Measurements from ENCODE around the gene PRDM12.
"Not testable (repeated sequence)": the region's sequence is repeated elsewhere in the genome, so short reads cannot be mapped to it uniquely, and the experiment has no call there.

Gene PRDM12

DNA sequence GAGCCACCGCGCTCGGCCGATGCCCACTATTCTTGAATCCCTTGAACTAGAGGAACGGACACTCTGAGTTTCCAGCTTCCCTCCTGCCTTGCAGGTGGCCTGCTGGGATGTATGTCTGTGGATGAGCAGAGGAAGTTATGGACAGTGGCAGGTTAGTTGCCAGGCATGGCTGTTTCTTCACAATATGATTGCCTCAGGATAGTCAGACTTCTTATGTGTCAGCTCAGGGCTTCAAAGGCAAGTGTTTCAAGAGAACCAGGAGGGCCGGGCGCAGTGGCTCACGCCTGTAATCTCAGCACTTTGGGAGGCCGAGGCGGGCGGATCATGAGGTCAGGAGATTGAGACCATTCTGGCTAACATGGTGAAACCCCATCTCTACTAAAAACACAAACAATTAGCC lies 21.6 kb downstream of the PRDM12 start:
- no CpG with 5 or more reads among the region's 11 CpGs for WGBS (ENCODE audit: extremely low coverage, insufficient coverage, insufficient read length)

DNA sequence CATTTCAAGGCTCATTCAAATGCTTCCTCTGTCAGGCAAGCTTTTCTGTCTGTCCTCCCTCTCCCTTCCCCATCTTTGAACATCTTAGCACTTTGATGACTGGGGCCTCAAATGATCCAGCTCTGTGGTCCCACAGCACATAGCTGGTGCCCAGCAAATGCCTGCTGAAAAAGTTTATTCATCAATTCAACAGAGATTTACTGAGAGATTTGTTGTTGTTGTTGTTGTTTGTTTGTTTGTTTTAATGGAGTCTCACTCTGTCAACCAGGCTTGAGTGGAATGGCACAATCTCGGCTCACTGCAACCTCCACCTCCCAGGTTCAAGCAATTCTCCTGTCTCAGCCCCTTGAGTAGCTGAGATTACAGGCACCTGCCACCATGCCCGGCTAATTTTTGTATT lies 23.2 kb downstream of the PRDM12 start:
- Histone ChIP-seq H2AFZ (ENCODE audit: insufficient read depth, low read length, poor library complexity) (no peak overlapping the region), H3K27me3 (ENCODE audit: insufficient read depth, low read length) (no peaks in the 10 kb centered on the region), H3K9me3 (ENCODE audit: insufficient read depth, low read depth, low read length) (peaks cover 3% of the 10 kb centered on the region)

More for the DNA sequence above, 21.6 kb downstream of the PRDM12 start:
- not testable (repeated sequence) for H3K9me3 ChIP-seq (ENCODE audit: insufficient read depth, low read depth, low read length); H4K91ac ChIP-seq (ENCODE audit: low read depth, low read length); H3K27ac ChIP-seq (ENCODE audit: low read depth, low read length); H3K27me3 ChIP-seq (ENCODE audit: insufficient read depth, low read length); H3K9ac ChIP-seq (ENCODE audit: low read length); H3K4me2 ChIP-seq (ENCODE audit: low read length); H2BK120ac ChIP-seq (ENCODE audit: insufficient read depth, low read length, poor library complexity); H3K23ac ChIP-seq (ENCODE audit: low read length); H2AK5ac ChIP-seq (ENCODE audit: low read length); H3K4ac ChIP-seq (ENCODE audit: low read depth, low read length); H4K8ac ChIP-seq (ENCODE audit: low read depth, low read length); H3K36me3 ChIP-seq (ENCODE audit: control insufficient read depth in 1 of 2, insufficient read depth in 2 of 2, low read length in 2 of 2); H3K4me3 ChIP-seq (ENCODE audit: low read depth, low read length); H4K12ac ChIP-seq (ENCODE audit: low read depth, low read length); H3K79me2 ChIP-seq (ENCODE audit: control insufficient read depth, insufficient read depth, low read length, poor library complexity); H3K14ac ChIP-seq (ENCODE audit: low read length); H2BK5ac ChIP-seq (ENCODE audit: low read depth, low read length, poor library complexity); H2AFZ ChIP-seq (ENCODE audit: insufficient read depth, low read length, poor library complexity); H3K79me1 ChIP-seq (ENCODE audit: low read length); H2BK12ac ChIP-seq (ENCODE audit: low read length); H3K18ac ChIP-seq (ENCODE audit: low read length)
- peaks cover 9 to 11% of the 10 kb centered on the region in 2 experiments for H3K4me1 ChIP-seq (ENCODE audit: control insufficient read depth in 1 of 2, insufficient read depth in 2 of 2, low read length in 2 of 2)
- DNase-seq: peak in 1 of 2 donors; percentile 51

DNA sequence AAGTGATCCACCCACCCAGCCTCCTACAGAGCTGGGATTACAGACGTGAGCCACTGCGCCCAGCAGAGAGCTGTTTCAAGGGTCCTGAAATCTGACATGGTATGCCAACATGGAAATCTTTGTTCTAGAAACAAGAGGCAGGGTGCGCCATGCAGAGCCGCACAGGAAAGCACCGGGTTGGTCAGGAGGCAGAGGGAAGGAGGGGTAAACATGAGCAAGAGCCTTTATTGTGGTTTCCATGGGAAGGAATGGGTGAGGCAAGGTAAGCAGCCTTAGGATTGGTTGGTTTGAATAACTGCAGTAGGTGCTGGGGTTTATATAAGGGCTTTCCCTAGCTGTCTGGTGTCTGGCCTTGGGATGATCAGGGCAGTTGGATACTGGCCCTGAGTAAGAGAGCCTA lies 23.7 kb downstream of the PRDM12 start:
- H3K79me2 ChIP-seq (ENCODE audit: control insufficient read depth, insufficient read depth, low read length, poor library complexity): no peaks in the 10 kb centered on the region
- H3K4me1 ChIP-seq (ENCODE audit: control insufficient read depth in 1 of 2, insufficient read depth in 2 of 2, low read length in 2 of 2): peaks cover 0 to 4% of the 10 kb centered on the region in 2 experiments
- no peaks in the 10 kb centered on the region for H3K36me3 ChIP-seq (ENCODE audit: control insufficient read depth in 1 of 2, insufficient read depth in 2 of 2, low read length in 2 of 2)
- H4K91ac ChIP-seq (ENCODE audit: low read depth, low read length): no peak overlapping the region
- no peak overlapping the region for H3K18ac ChIP-seq (ENCODE audit: low read length)
- H2BK12ac ChIP-seq (ENCODE audit: low read length): no peak overlapping the region
- H3K4me2 ChIP-seq (ENCODE audit: low read length): no peak overlapping the region
- peaks cover 3% of the 10 kb centered on the region for H3K9me3 ChIP-seq (ENCODE audit: insufficient read depth, low read depth, low read length)
- H4K12ac ChIP-seq (ENCODE audit: low read depth, low read length): no peak overlapping the region
- no peak for DNase-seq
- no peaks in the 10 kb centered on the region for H3K79me1 ChIP-seq (ENCODE audit: low read length)
- H2BK120ac ChIP-seq (ENCODE audit: insufficient read depth, low read length, poor library complexity): no peak overlapping the region
- no peak overlapping the region for H2AK5ac ChIP-seq (ENCODE audit: low read length)
- no peak overlapping the region for H3K14ac ChIP-seq (ENCODE audit: low read length)
- no peaks in the 10 kb centered on the region for H3K27me3 ChIP-seq (ENCODE audit: insufficient read depth, low read length)
- H2AFZ ChIP-seq (ENCODE audit: insufficient read depth, low read length, poor library complexity): no peak overlapping the region
- no peak overlapping the region for H2BK5ac ChIP-seq (ENCODE audit: low read depth, low read length, poor library complexity)
- no peak overlapping the region for H3K4ac ChIP-seq (ENCODE audit: low read depth, low read length)
- no peak overlapping the region for H3K27ac ChIP-seq (ENCODE audit: low read depth, low read length)
- WGBS (ENCODE audit: extremely low coverage, insufficient coverage, insufficient read length): no CpG with 5 or more reads among the region's 5 CpGs
- no peak overlapping the region for H4K8ac ChIP-seq (ENCODE audit: low read depth, low read length)
- no peak overlapping the region for H3K23ac ChIP-seq (ENCODE audit: low read length)
- no peak overlapping the region for H3K9ac ChIP-seq (ENCODE audit: low read length)
- H3K4me3 ChIP-seq (ENCODE audit: low read depth, low read length): no peak overlapping the region

More for the DNA sequence above, 23.2 kb downstream of the PRDM12 start:
- WGBS (ENCODE audit: extremely low coverage, insufficient coverage, insufficient read length): no CpG with 5 or more reads among the region's 2 CpGs
- no peaks in the 10 kb centered on the region for H3K79me2 ChIP-seq (ENCODE audit: control insufficient read depth, insufficient read depth, low read length, poor library complexity)
- DNase-seq: no peak
- H3K9ac ChIP-seq (ENCODE audit: low read length): no peak overlapping the region
- H3K4me2 ChIP-seq (ENCODE audit: low read length): no peak overlapping the region
- H3K14ac ChIP-seq (ENCODE audit: low read length): no peak overlapping the region
- no peak overlapping the region for H4K91ac ChIP-seq (ENCODE audit: low read depth, low read length)
- no peak overlapping the region for H4K8ac ChIP-seq (ENCODE audit: low read depth, low read length)
- H3K79me1 ChIP-seq (ENCODE audit: low read length): no peaks in the 10 kb centered on the region
- H3K4me1 ChIP-seq (ENCODE audit: control insufficient read depth in 1 of 2, insufficient read depth in 2 of 2, low read length in 2 of 2): peaks cover 0 to 4% of the 10 kb centered on the region in 2 experiments
- no peak overlapping the region for H2BK12ac ChIP-seq (ENCODE audit: low read length)
- H3K23ac ChIP-seq (ENCODE audit: low read length): no peak overlapping the region
- no peak overlapping the region for H4K12ac ChIP-seq (ENCODE audit: low read depth, low read length)
- no peak overlapping the region for H2AK5ac ChIP-seq (ENCODE audit: low read length)
- H2BK120ac ChIP-seq (ENCODE audit: insufficient read depth, low read length, poor library complexity): no peak overlapping the region
- H3K4ac ChIP-seq (ENCODE audit: low read depth, low read length): no peak overlapping the region
- no peak overlapping the region for H3K4me3 ChIP-seq (ENCODE audit: low read depth, low read length)
- H3K27ac ChIP-seq (ENCODE audit: low read depth, low read length): no peak overlapping the region
- H2BK5ac ChIP-seq (ENCODE audit: low read depth, low read length, poor library complexity): no peak overlapping the region
- H3K18ac ChIP-seq (ENCODE audit: low read length): no peak overlapping the region
- H3K36me3 ChIP-seq (ENCODE audit: control insufficient read depth in 1 of 2, insufficient read depth in 2 of 2, low read length in 2 of 2): no peaks in the 10 kb centered on the region

DNA sequence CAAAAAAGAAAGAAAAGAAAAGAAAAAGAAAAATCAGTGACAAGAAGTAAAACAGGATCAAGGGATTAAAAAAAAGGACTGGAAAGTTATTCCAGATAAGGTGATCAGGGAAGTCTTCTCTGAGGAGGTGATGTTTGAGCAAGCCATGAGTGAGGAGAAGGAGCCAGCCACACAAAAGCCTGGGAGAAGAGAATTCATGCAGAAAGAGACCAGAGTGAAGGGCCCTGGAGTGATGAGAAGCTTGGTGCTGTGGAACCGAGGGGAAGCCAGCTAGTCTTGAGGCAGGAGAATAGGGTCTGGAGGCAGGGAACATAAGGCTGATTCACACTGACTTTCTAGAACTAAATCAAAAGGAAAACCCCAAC lies 25.2 kb downstream of the PRDM12 start:
- Histone ChIP-seq H2AFZ (ENCODE audit: insufficient read depth, low read length, poor library complexity) (no peak overlapping the region), H3K9me3 (ENCODE audit: insufficient read depth, low read depth, low read length) (peaks cover 2% of the 10 kb centered on the region), H2AK5ac (ENCODE audit: low read length) (no peak overlapping the region), H3K79me1 (ENCODE audit: low read length) (peaks cover 3% of the 10 kb centered on the region), H2BK120ac (ENCODE audit: insufficient read depth, low read length, poor library complexity) (no peak overlapping the region), H3K14ac (ENCODE audit: low read length) (no peak overlapping the region), H4K12ac (ENCODE audit: low read depth, low read length) (no peak overlapping the region), H4K8ac (ENCODE audit: low read depth, low read length) (no peak overlapping the region), H3K36me3 (ENCODE audit: control insufficient read depth in 1 of 2, insufficient read depth in 2 of 2, low read length in 2 of 2) (no peaks in the 10 kb centered on the region), H3K4me1 (ENCODE audit: control insufficient read depth in 1 of 2, insufficient read depth in 2 of 2, low read length in 2 of 2) (peaks cover 0 to 7% of the 10 kb centered on the region in 2 experiments), H3K27me3 (ENCODE audit: insufficient read depth, low read length) (no peaks in the 10 kb centered on the region), H3K4me3 (ENCODE audit: low read depth, low read length) (no peak overlapping the region), H3K9ac (ENCODE audit: low read length) (no peak overlapping the region), H3K23ac (ENCODE audit: low read length) (no peak overlapping the region), H3K18ac (ENCODE audit: low read length) (no peak overlapping the region), H4K91ac (ENCODE audit: low read depth, low read length) (no peak overlapping the region), H3K27ac (ENCODE audit: low read depth, low read length) (no peak overlapping the region), H2BK5ac (ENCODE audit: low read depth, low read length, poor library complexity) (no peak overlapping the region), H2BK12ac (ENCODE audit: low read length) (no peak overlapping the region), H3K79me2 (ENCODE audit: control insufficient read depth, insufficient read depth, low read length, poor library complexity) (peaks cover 6% of the 10 kb centered on the region), H3K4ac (ENCODE audit: low read depth, low read length) (no peak overlapping the region), H3K4me2 (ENCODE audit: low read length) (no peak overlapping the region)
- WGBS (ENCODE audit: extremely low coverage, insufficient coverage, insufficient read length): no CpG with 5 or more reads among the region's 1 CpG
- no peak for DNase-seq

All from trophoblast cell (in vitro differentiated cells and primary cell).